Hepatocyte (in vitro differentiated cells): Measurements from ENCODE around the gene PDLIM5.

Experiments
- CTCF ChIP-seq: fragments of 200-600 bp; sonication (generic); IDR thresholded peaks from 2 replicates; pipeline ENCODE4 v1.5.1; 2016; ENCODE audit warnings: antibody characterized with exemption, mild to moderate bottlenecking; ENCODE audit not compliant: poor library complexity
- EZH2 ChIP-seq: fragments of 200-600 bp; sonication (generic); IDR thresholded peaks from 2 replicates; pipeline ENCODE4 v1.6.1; 2016; ENCODE audit warnings: antibody characterized with exemption, mild to moderate bottlenecking, borderline replicate concordance
- EZH2phosphoT487 ChIP-seq: fragments of 200-600 bp; sonication (generic); IDR thresholded peaks from one replicate; pipeline ENCODE4 v1.6.1; 2018; ENCODE audit warnings: antibody characterized with exemption, mild to moderate bottlenecking, low read depth, moderate library complexity; ENCODE audit not compliant: unreplicated experiment, severe bottlenecking

DNA sequence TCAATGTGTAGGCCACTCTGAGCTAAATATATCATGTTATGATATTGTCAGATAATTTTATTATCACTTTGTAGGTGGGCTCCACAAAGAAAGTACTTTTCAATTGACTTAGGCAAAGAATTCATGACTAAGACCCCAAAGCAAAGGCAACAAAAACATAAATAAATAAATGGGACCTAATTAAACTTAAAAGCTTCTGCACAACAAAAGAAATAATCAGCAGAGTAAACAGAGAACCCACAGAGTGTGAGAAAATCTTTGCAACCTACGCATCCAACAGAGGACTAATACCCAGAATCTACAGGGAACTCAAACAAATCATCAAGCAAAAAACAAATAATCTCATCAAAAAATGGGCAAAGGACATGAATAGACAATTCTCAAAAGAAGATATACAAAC is 15.2 kb upstream of the PDLIM5 start:
- TF ChIP-seq EZH2phosphoT487 (no peak), CTCF (no peak), EZH2 (no peak)
